HepG2 (cell line): ENCODE data around the gene GPD1. TPM values are rescaled to one million over a fixed set of nuclear protein-coding genes. Genes with fewer than 3 reads are reported as not detected.
A peak's percentile ranks its signal among the peaks of the same experiment; 100 is the strongest.

ENCODE experiments used
- CCDC6 ChIP-seq: sonication (generic); formaldehyde crosslinking; IDR thresholded peaks from 2 replicates; pipeline ENCODE4 v1.8.1; 2022; ENCODE audit warnings: mild to moderate bottlenecking, missing genetic modification reagents, moderate library complexity
- CEBPG ChIP-seq: IDR thresholded peaks from 2 replicates; pipeline ENCODE4 v1.6.1; 2016
- ELF1 ChIP-seq: sonication (generic); formaldehyde crosslinking; IDR thresholded peaks from 2 replicates; pipeline ENCODE4 v1.4.0; 2020; ENCODE audit warnings: missing genetic modification reagents
- FOXA3 ChIP-seq: IDR thresholded peaks from 2 replicates; pipeline ENCODE4 v1.6.1; 2016; ENCODE audit warnings: missing genetic modification reagents, missing compliant biosample characterization
- FOXC1 ChIP-seq: sonication (generic); formaldehyde crosslinking; IDR thresholded peaks from 2 replicates; pipeline ENCODE4 v1.8.0; 2022; ENCODE audit warnings: mild to moderate bottlenecking, missing genetic modification reagents, borderline replicate concordance
- HNF4A ChIP-seq: sonication (generic); formaldehyde crosslinking; IDR thresholded peaks from 2 replicates; pipeline ENCODE4 v1.4.0; 2020; ENCODE audit warnings: missing genetic modification reagents
- LBX2 ChIP-seq: sonication (generic); formaldehyde crosslinking; IDR thresholded peaks from 2 replicates; pipeline ENCODE4 v1.5.0; 2020; ENCODE audit warnings: missing genetic modification reagents, mild to moderate bottlenecking, borderline replicate concordance
- NFIB ChIP-seq: sonication (generic); formaldehyde crosslinking; IDR thresholded peaks from 2 replicates; pipeline ENCODE4 v1.9.0; 2021; ENCODE audit warnings: missing genetic modification reagents, mild to moderate bottlenecking, borderline replicate concordance
- NR2F1 ChIP-seq, 2 experiments: fragments of 450-650 bp in 1 of 2; formaldehyde crosslinking in 1 of 2; IDR thresholded peaks; 2 replicates each; pipeline versions ENCODE4 v1.5.0 to v1.6.1; 2016 to 2020; ENCODE audit warnings: mild to moderate bottlenecking in 1 of 2, missing compliant biosample characterization in 1 of 2, missing genetic modification reagents in 1 of 2, moderate library complexity in 1 of 2
- NRL ChIP-seq: sonication (generic); formaldehyde crosslinking; IDR thresholded peaks from 2 replicates; pipeline ENCODE4 v1.5.0; 2020; ENCODE audit warnings: missing genetic modification reagents, mild to moderate bottlenecking, moderate library complexity, borderline replicate concordance
- PAF1 ChIP-seq: IDR thresholded peaks from 2 replicates; pipeline ENCODE4 v1.6.1; 2016; ENCODE audit warnings: missing genetic modification reagents, missing compliant biosample characterization
- POGZ ChIP-seq: sonication (generic); formaldehyde crosslinking; IDR thresholded peaks from 2 replicates; pipeline ENCODE4 v1.4.0; 2020; ENCODE audit warnings: mild to moderate bottlenecking, missing genetic modification reagents
- REL ChIP-seq: sonication (generic); formaldehyde crosslinking; conservative IDR thresholded peaks from 2 replicates; pipeline ENCODE4 v1.8.0; 2022; ENCODE audit warnings: mild to moderate bottlenecking, missing genetic modification reagents, moderate library complexity
- REPIN1 ChIP-seq: sonication (generic); formaldehyde crosslinking; IDR thresholded peaks from 2 replicates; pipeline ENCODE4 v1.8.0; 2022; ENCODE audit warnings: missing genetic modification reagents, low read depth, mild to moderate bottlenecking, borderline replicate concordance
- RXRA ChIP-seq: sonication (generic); formaldehyde crosslinking; IDR thresholded peaks from 2 replicates; pipeline ENCODE4 v1.5.1; 2020; ENCODE audit warnings: missing genetic modification reagents
- SATB2 ChIP-seq: sonication (generic); formaldehyde crosslinking; IDR thresholded peaks from 2 replicates; pipeline ENCODE4 v1.5.0; 2020; ENCODE audit warnings: missing genetic modification reagents
- SIX4 ChIP-seq: sonication (generic); formaldehyde crosslinking; IDR thresholded peaks from 2 replicates; pipeline ENCODE4 v1.4.0; 2020; ENCODE audit warnings: missing genetic modification reagents
- TBX2 ChIP-seq: sonication (generic); formaldehyde crosslinking; IDR thresholded peaks from 2 replicates; pipeline ENCODE4 v1.5.0; 2020; ENCODE audit warnings: missing genetic modification reagents, mild to moderate bottlenecking, borderline replicate concordance
- TEAD3 ChIP-seq: optimal IDR thresholded peaks from 2 replicates; pipeline ENCODE3; 2016; ENCODE audit warnings: borderline replicate concordance
- XRCC5 ChIP-seq: fragments of 200-400 bp; formaldehyde crosslinking; optimal IDR thresholded peaks from 2 replicates; pipeline ENCODE3; 2017; ENCODE audit warnings: mild to moderate bottlenecking, low read length
- ZBTB25 ChIP-seq: IDR thresholded peaks from 2 replicates; pipeline ENCODE4 v1.6.1; 2018; ENCODE audit warnings: missing genetic modification reagents
- ZNF101 ChIP-seq: sonication (generic); formaldehyde crosslinking; IDR thresholded peaks from 2 replicates; pipeline ENCODE4 v1.4.0; 2020; ENCODE audit warnings: mild to moderate bottlenecking, low read depth, missing genetic modification reagents, borderline replicate concordance
- ZNF225 ChIP-seq: sonication (generic); formaldehyde crosslinking; IDR thresholded peaks from 2 replicates; pipeline ENCODE4 v1.4.0; 2020; ENCODE audit warnings: mild to moderate bottlenecking, missing genetic modification reagents
- ZNF30 ChIP-seq: sonication (generic); formaldehyde crosslinking; IDR thresholded peaks from 2 replicates; pipeline ENCODE4 v1.5.0; 2020; ENCODE audit warnings: mild to moderate bottlenecking, missing genetic modification reagents
- ZNF329 ChIP-seq: sonication (generic); formaldehyde crosslinking; IDR thresholded peaks from 2 replicates; pipeline ENCODE4 v1.9.0; 2021; ENCODE audit warnings: low read depth, mild to moderate bottlenecking, missing genetic modification reagents
- ZNF331 ChIP-seq: sonication (generic); formaldehyde crosslinking; IDR thresholded peaks from 2 replicates; pipeline ENCODE4 v1.4.0; 2020; ENCODE audit warnings: missing genetic modification reagents
- ZNF333 ChIP-seq: sonication (generic); formaldehyde crosslinking; IDR thresholded peaks from 2 replicates; pipeline ENCODE4 v1.4.0; 2020; ENCODE audit warnings: mild to moderate bottlenecking, missing genetic modification reagents, borderline replicate concordance
- ZNF460 ChIP-seq: sonication (generic); formaldehyde crosslinking; IDR thresholded peaks from 2 replicates; pipeline ENCODE4 v1.5.1; 2020; ENCODE audit warnings: missing genetic modification reagents, mild to moderate bottlenecking, borderline replicate concordance
- ZSCAN9 ChIP-seq: IDR thresholded peaks from 2 replicates; pipeline ENCODE4 v1.6.1; 2016; ENCODE audit warnings: borderline replicate concordance
- ZZZ3 ChIP-seq: sonication (generic); formaldehyde crosslinking; IDR thresholded peaks from 2 replicates; pipeline ENCODE4 v1.4.0; 2020; ENCODE audit warnings: missing genetic modification reagents, mild to moderate bottlenecking, borderline replicate concordance
- polyA plus RNA-seq, 8 experiments: library from polyadenylated mRNA; depleted of rRNA in 3 of 8; stranded (reverse) in 7 of 8; unstranded in 1 of 8; fragments of >200 nt; fragmentation: Illumina TruSeq in 4 of 8; extraction: Trizol in 4 of 8; gene quantifications; 2 replicates each; pipeline versions ENCODE4 v1.2.1 to v1.2.3, GENCODE V29; 2011 to 2016; ENCODE audit warnings: low read depth in 4 of 8, missing spikeins in 1 of 8, mixed read lengths in 1 of 8; ENCODE audit not compliant: insufficient read depth in 1 of 8
- total RNA-seq, 5 experiments: library from RNA; depleted of rRNA; stranded (reverse); fragments of >200 nt; fragmentation: Illumina TruSeq; extraction: Trizol; gene quantifications; 2 replicates each; pipeline ENCODE4 v1.2.3, GENCODE V29; 2016; ENCODE audit warnings: low read depth in 1 of 5

Gene GPD1
- total and polyA plus RNA-seq, 2 of the 13 experiments (the other 11 are each of a cell fraction or from before 2014, with no cell fraction given), result 3.7 to 30.6 TPM

GRCh38 chr12:50110127-50110761 lies 6.4 kb downstream of the GPD1 start (continued):
- no peak for TF ChIP-seq TEAD3 (CRISPR knock-in tag)
- peak; percentile 47 for TF ChIP-seq RXRA (CRISPR knock-in tag)
- TF ChIP-seq NRL, result no peak; the same call in 1 of the 2 replicates
- peak; percentile 97 for TF ChIP-seq TBX2 (CRISPR knock-in tag)
- TF ChIP-seq ZSCAN9, result 0 out of 2 replicates have a peak, but pooled peaks have one; percentile 34
- TF ChIP-seq NFIB (CRISPR knock-in tag), result no peak
- no peak for TF ChIP-seq SIX4 (CRISPR knock-in tag)
- TF ChIP-seq REL (CRISPR knock-in tag), result no peak
- TF ChIP-seq SATB2 (CRISPR knock-in tag), result no peak
- 0 out of 2 replicates have a peak, but pooled peaks have one; percentile 34 for TF ChIP-seq CCDC6
- TF ChIP-seq XRCC5, result no peak
- TF ChIP-seq REPIN1 (CRISPR knock-in tag), result peak; percentile 40; the same call in 1 of the 2 replicates
- TF ChIP-seq HNF4A (CRISPR knock-in tag), result peak; percentile 81
- no peak for TF ChIP-seq PAF1 (CRISPR knock-in tag)
- no peak for TF ChIP-seq ZNF225 (CRISPR knock-in tag)
- TF ChIP-seq FOXA3 (CRISPR knock-in tag), result peak; percentile 18; the same call in 1 of the 2 replicates
- TF ChIP-seq ZNF331 (CRISPR knock-in tag), result peak; percentile 29; the same call in 1 of the 2 replicates
- no peak for TF ChIP-seq ZNF329
- 0 out of 2 replicates have a peak, but pooled peaks have one; percentile 27 for TF ChIP-seq LBX2
- no peak for TF ChIP-seq POGZ
- no peak for TF ChIP-seq ZZZ3 (CRISPR knock-in tag)
- 0 out of 2 replicates have a peak, but pooled peaks have one; percentile 28 for TF ChIP-seq FOXC1 (CRISPR knock-in tag)
- TF ChIP-seq ZNF460 (CRISPR knock-in tag), result no peak
- TF ChIP-seq ZNF333 (CRISPR knock-in tag), result peak; percentile 81; the same call in 1 of the 2 replicates
- 0 out of 2 replicates have a peak, but pooled peaks have one; percentile 44 for TF ChIP-seq ZBTB25 (CRISPR knock-in tag)
- TF ChIP-seq ELF1 (CRISPR knock-in tag), result peak; percentile 42; the same call in 1 of the 2 replicates
- no peak for TF ChIP-seq ZNF101 (CRISPR knock-in tag)
- TF ChIP-seq ZNF30 (CRISPR knock-in tag), result no peak
- peak in 1 of 2 experiments; percentile 38; a peak in 2 of 4 replicates for TF ChIP-seq NR2F1 (CRISPR knock-in tag; IDR thresholded peaks at IDR 0.05)
- no peak for TF ChIP-seq CEBPG (CRISPR knock-in tag)
